Measurements from ENCODE around the gene EHD4. TPM values are rescaled to one million over a fixed set of nuclear protein-coding genes. Genes with fewer than 3 reads are reported as not detected.

The EHD4 gene
- polyA plus RNA-seq, 2 of the 4 experiments (the other 2 are of a cell fraction) = 8.2 to 9.0 TPM

DNA sequence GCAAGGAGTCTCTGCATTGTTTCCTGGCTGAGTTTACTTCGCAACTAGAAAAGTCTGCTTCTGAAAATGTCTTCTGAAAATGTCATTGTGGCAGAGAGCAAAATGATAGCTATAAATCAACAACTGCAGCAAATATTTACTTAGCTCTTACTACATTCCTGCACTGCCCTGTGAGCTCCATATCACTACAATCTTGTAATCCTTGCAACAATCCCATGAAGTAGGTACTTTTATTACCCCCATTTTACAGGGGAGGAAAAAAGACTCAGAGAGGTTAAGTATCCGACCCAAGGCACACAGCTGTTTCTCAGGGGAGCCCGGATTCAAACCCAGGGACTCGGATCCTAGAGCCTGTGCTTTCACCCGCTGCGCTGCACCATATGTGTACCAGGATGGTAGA, 44.3 kb downstream of the EHD4 start (continued):
- TF ChIP-seq MAFK (IDR thresholded peaks at IDR 0.05; ENCODE audit: partially characterized antibody) (peak; percentile 35), RNF2 (IDR thresholded peaks at IDR 0.05; ENCODE audit: borderline replicate concordance, low read depth) (no peak), JUN (IDR thresholded peaks at IDR 0.05) (peak; percentile 51 to 52; a peak in 2 of 5 replicates), RCOR1 (IDR thresholded peaks at IDR 0.05; ENCODE audit: low read depth, low read length) (no peak), JUNB (IDR thresholded peaks at IDR 0.05) (peak; percentile 25; the same call in 1 of the 2 replicates), EP300 (IDR thresholded peaks at IDR 0.05) (peak in 1 of 2 experiments; percentile 22; a peak in 1 of 5 replicates)
- TF ChIP-seq, protein P1, sequence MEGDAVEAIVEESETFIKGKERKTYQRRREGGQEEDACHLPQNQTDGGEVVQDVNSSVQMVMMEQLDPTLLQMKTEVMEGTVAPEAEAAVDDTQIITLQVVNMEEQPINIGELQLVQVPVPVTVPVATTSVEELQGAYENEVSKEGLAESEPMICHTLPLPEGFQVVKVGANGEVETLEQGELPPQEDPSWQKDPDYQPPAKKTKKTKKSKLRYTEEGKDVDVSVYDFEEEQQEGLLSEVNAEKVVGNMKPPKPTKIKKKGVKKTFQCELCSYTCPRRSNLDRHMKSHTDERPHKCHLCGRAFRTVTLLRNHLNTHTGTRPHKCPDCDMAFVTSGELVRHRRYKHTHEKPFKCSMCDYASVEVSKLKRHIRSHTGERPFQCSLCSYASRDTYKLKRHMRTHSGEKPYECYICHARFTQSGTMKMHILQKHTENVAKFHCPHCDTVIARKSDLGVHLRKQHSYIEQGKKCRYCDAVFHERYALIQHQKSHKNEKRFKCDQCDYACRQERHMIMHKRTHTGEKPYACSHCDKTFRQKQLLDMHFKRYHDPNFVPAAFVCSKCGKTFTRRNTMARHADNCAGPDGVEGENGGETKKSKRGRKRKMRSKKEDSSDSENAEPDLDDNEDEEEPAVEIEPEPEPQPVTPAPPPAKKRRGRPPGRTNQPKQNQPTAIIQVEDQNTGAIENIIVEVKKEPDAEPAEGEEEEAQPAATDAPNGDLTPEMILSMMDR (IDR thresholded peaks at IDR 0.05) = no peak
- TF ChIP-seq, protein P2, sequence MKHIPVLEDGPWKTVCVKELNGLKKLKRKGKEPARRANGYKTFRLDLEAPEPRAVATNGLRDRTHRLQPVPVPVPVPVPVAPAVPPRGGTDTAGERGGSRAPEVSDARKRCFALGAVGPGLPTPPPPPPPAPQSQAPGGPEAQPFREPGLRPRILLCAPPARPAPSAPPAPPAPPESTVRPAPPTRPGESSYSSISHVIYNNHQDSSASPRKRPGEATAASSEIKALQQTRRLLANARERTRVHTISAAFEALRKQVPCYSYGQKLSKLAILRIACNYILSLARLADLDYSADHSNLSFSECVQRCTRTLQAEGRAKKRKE (CRISPR knock-in tag; IDR thresholded peaks at IDR 0.05; ENCODE audit: low read depth) = no peak
- TF ChIP-seq, protein P3, sequence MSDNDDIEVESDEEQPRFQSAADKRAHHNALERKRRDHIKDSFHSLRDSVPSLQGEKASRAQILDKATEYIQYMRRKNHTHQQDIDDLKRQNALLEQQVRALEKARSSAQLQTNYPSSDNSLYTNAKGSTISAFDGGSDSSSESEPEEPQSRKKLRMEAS (IDR thresholded peaks at IDR 0.05) = 0 out of 2 replicates have a peak, but pooled peaks have one; percentile 34

DNA sequence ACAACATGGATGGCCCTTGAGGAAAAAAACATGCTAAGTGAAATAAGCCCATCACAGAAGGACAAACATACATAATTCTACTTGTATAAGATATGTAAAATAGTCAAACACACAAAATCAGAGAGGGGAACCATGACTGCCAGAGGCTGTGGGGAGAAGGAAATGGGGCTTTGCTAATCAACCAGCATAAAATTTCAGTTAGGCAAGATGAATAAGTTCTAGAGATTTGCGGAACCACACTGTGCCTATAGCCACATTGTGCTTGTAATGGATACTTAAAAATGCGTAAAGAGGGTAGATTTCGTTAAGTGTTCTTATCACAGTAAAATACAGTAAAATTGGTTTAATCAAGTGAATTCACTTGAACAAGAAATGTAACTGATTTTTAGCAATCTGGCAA, 44.8 kb downstream of the EHD4 start:
- 88% methylated on average over 3 of the region's 3 CpGs for WGBS (ENCODE audit: missing lambda C conversion rate)
- CTCF ChIA-PET = no interaction called here
- Histone ChIP-seq H3K27ac (peak overlapping the region; percentile 70 to 78; a peak in 5 of 6 replicates), H3K9me3 (no peaks in the 10 kb centered on the region), H3K4me1 (peaks cover 70% of the 10 kb centered on the region), H3K4me3 (no peak overlapping the region), H3K4me2 (peak overlapping the region; percentile 69)
- ATAC-seq (no peak), FAIRE-seq (no peak), DNase-seq (ENCODE audit: low read depth in 1 of 2, low spot score in 1 of 2) (no peak)
- POLR2A ChIA-PET = interaction anchor here (0.6 to 1.7 kb wide), 3 partner anchors 13 to 45 kb away, joined by 3 to 6 read pairs (median 4); partner anchors contain the start of gene EHD4
- TF ChIP-seq, protein P4, sequence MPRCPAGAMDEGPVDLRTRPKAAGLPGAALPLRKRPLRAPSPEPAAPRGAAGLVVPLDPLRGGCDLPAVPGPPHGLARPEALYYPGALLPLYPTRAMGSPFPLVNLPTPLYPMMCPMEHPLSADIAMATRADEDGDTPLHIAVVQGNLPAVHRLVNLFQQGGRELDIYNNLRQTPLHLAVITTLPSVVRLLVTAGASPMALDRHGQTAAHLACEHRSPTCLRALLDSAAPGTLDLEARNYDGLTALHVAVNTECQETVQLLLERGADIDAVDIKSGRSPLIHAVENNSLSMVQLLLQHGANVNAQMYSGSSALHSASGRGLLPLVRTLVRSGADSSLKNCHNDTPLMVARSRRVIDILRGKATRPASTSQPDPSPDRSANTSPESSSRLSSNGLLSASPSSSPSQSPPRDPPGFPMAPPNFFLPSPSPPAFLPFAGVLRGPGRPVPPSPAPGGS (IDR thresholded peaks at IDR 0.05) = no peak
- TF ChIP-seq ZFP36 (IDR thresholded peaks at IDR 0.05; ENCODE audit: borderline replicate concordance, partially characterized antibody) = no peak
- TF ChIP-seq CBX2 (IDR thresholded peaks at IDR 0.05; ENCODE audit: borderline replicate concordance, low read depth) = no peak
- no peak for TF ChIP-seq FOSL2 (IDR thresholded peaks at IDR 0.05)
- no peak for TF ChIP-seq FOSL2 (CRISPR knock-in tag; IDR thresholded peaks at IDR 0.05)

DNA sequence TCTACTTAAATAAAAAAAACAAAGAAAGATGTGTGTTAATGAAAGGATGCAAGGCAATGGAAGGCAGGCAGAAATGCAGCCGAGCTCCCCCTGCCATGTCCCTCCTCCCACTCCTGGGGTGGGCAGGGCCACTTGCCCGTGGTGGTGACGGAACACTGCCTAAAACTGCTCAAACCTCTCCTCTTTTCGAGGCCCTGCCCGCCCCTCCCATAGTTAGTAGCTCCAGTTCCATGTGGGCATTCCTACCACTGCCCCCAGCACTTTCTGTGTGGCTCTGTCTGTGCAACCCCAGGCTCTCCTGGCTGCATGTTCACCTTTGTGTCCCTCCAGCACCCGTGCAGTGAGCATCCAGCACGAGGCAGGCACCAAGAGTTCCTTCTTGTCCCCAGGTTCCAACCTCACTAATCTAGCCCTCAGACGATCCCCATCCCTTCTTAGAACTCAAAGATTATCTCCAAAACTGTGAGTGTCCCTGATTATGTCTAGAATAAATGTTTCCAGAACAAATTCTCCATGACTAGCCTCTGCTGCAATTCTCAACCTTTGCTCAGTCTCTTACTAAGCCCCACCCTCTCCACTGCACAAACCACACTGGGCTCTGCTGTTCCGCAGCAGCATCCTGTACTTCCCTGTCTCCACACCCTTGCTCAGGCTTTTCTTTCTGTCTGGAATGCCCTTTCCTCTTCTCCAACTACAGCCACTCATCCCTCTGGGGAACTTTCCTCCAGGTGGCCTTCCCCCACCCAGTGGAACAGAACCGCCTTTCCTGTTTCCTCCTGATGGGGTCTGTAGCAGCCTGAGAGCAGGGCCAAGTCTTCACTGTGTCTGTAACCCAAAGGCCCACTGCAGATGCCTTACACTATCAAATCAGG, 45.9 kb downstream of the EHD4 start:
- DNase-seq (ENCODE audit: low read depth in 1 of 2, low spot score in 1 of 2) = no peak

More for the DNA sequence above, 45.9 kb downstream of the EHD4 start:
- CTCF ChIA-PET = interaction anchor here (1.3 kb wide), 1 partner anchor 22 kb away, joined by 4 read pairs; no protein-coding TSS in a partner anchor
- Histone ChIP-seq H3K4me3 (no peak overlapping the region), H3K4me1 (peaks cover 73% of the 10 kb centered on the region), H3K9me3 (no peaks in the 10 kb centered on the region), H3K4me2 (peak overlapping the region; percentile 69), H3K27ac (peak overlapping the region; percentile 51 to 53; a peak in 5 of 6 replicates)
- TF ChIP-seq EHF (CRISPR knock-in tag; IDR thresholded peaks at IDR 0.05) = no peak
- TF ChIP-seq, protein P5, sequence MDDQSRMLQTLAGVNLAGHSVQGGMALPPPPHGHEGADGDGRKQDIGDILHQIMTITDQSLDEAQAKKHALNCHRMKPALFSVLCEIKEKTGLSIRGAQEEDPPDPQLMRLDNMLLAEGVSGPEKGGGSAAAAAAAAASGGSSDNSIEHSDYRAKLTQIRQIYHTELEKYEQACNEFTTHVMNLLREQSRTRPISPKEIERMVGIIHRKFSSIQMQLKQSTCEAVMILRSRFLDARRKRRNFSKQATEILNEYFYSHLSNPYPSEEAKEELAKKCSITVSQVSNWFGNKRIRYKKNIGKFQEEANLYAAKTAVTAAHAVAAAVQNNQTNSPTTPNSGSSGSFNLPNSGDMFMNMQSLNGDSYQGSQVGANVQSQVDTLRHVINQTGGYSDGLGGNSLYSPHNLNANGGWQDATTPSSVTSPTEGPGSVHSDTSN (IDR thresholded peaks at IDR 0.05) = no peak
- ATAC-seq = no peak
- POLR2A ChIA-PET = interaction anchor here (1.1 kb wide), 1 partner anchor 46 kb away, joined by 3 read pairs; the partner anchor contains the start of gene EHD4
- 87% methylated on average over 10 of the region's 10 CpGs for whole genome bisulfite sequencing (ENCODE audit: missing lambda C conversion rate)
- no peak for FAIRE-seq

All from A549 (cell line).